AG10803 (cell line): ENCODE data around the gene ZNF488.

Experiments used
- DNase-seq: peaks from one replicate; pipeline ENCODE4 v3.0.0; 2010; ENCODE audit warnings: low read depth
- H3K4me3 ChIP-seq: 2 replicates; pipeline ENCODE4 v1.5.1; 2011; ENCODE audit warnings: mild to moderate bottlenecking, low read length, control low read depth
- TF ChIP-seq, protein P1 (sequence below): conservative IDR thresholded peaks from 2 replicates; pipeline ENCODE4 v1.5.1; 2011; ENCODE audit warnings: mild to moderate bottlenecking, low read length, control low read depth, inconsistent platforms

The ZNF488 gene

DNA sequence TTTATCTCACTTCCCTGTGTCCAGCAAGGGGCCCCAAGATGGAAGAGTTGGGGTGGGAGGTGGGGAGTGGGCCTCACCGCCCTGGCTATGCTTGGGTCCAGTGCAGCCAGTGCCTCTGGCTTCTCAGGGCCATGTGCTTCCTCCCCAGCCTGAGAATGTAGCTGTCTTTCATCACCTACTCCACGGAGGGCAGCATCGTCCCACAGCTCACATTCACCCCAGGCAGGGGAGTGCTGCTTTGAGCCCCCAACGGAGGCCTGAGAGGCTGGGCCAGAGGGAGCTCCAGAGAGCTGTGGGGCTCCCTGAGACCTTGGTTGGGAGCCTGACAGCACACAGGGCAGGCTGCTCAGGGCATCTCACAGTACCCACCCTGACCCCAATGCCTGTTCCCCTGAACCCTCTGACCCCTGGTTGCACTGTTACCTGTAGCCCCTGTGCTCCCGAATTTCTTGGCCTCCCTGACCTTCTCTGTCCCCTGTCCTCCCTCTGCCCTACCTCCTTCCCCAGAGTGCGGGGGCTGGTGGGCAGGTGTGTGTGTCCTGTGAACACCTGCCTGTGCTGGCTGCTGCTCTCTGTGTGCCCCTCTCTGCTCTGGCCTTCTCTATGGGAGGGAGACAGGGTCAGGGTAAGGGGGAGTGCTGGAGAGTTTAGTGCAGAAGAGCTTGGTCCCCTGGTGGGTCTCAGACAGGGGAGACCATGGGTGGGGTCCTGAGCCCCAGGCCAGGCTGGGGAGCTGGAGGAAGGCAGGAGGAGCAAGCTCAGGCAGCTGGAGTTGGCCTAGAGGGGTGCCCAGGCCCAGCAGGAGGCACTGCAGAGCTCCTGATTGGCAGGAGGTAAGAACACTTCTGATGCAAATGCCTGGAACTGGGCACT, 19.6 kb upstream of the ZNF488 start:
- TF ChIP-seq, protein P1, sequence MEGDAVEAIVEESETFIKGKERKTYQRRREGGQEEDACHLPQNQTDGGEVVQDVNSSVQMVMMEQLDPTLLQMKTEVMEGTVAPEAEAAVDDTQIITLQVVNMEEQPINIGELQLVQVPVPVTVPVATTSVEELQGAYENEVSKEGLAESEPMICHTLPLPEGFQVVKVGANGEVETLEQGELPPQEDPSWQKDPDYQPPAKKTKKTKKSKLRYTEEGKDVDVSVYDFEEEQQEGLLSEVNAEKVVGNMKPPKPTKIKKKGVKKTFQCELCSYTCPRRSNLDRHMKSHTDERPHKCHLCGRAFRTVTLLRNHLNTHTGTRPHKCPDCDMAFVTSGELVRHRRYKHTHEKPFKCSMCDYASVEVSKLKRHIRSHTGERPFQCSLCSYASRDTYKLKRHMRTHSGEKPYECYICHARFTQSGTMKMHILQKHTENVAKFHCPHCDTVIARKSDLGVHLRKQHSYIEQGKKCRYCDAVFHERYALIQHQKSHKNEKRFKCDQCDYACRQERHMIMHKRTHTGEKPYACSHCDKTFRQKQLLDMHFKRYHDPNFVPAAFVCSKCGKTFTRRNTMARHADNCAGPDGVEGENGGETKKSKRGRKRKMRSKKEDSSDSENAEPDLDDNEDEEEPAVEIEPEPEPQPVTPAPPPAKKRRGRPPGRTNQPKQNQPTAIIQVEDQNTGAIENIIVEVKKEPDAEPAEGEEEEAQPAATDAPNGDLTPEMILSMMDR = no peak
- H3K4me3 ChIP-seq = no peak overlapping the region
- peak; percentile 25 for DNase-seq

DNA sequence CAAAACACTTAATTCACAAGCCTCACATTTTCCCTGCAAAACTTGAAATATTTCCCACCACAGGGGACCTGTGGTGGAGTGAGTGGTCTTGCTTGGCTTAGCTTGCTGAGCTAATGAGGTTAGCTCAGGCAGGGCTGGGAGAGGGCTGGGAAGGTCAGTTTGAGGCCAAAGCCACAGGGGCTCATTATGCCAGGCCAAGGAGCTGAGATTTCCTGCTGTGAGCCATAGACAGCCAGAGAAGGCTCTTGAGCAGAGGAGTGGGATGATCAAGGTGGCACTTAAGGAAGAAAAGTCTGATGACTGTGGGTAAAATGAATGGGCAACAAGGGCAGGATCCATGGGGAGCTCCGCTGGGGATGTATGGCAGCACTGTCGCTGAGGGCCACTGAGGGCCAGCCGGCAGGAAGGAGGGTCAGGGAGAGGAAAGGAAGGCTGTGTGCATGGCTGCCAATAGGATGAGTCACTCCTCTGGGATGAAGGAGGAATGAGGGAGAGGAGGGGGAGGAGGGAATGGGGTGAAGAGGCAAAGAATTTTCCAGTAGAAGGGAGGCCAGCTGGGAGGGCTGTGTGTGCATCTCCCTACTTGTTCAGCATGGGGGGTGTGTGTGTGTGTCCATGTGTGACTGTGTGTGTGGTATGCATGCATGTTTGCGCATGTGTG, 18.7 kb upstream of the ZNF488 start:
- peak; percentile 91 for DNase-seq

DNA sequence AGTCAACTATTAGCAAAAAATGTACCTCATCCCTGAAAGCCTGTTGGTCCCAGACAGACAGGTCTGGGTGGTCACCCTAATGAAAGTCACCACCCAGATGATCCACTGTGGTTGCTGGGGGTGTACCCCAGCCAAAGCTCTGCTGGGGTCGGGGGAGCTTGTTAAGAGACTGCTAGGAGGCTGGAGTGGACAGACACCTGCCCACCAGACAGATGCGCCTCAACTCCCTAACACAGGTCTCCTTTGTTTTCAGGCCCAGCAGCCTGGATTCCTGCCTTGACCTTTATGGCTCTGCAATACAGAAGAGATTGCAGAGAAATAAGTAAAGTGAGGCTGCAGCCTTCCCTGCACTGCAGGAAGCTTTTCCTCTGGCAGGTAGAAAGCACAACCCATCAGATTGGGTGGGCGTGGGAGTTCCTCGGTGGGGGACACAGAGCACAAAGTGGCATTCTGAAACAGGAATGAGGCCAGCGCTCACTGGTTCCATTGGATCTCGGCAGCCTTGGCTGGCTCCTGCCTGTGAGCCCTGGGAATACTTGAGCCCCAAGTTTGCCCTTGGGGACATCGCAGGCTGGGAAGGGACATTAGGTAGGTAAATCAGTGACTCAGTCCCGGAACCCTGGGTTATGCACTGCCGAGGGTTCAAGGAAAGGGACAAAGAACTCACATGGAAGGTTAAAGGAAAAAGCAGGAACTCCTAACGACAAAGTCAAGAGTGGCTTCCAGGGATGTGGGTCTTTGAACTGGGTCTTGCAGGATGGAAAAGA, 18.0 kb upstream of the ZNF488 start:
- DNase-seq = no peak
- H3K4me3 ChIP-seq = no peak overlapping the region
- TF ChIP-seq, protein P1 = no peak

More for the DNA sequence above, 18.7 kb upstream of the ZNF488 start:
- TF ChIP-seq, protein P1 = no peak
- H3K4me3 ChIP-seq = no peak overlapping the region

DNA sequence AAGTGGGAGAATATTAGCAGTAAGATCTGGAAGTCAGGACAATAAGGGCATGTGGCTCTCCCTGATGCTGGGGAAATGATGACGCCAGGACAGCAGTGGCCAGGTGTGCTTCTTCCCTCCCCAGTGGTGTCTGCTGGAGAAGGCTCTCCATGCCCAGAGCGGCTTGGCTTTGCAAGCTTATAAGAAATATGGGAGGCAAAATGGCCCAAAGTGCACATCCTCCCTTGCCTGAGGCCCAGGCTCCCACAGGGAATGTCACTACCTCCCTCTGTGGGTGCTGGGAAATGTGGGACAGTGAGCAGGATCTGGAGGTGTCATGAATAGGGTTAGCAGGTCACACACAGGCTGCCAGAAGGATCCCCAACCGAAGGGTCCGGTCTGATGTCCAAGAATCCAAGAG, 17.1 kb upstream of the ZNF488 start:
- DNase-seq = no peak
- H3K4me3 ChIP-seq = no peak overlapping the region
- TF ChIP-seq, protein P1 = no peak

DNA sequence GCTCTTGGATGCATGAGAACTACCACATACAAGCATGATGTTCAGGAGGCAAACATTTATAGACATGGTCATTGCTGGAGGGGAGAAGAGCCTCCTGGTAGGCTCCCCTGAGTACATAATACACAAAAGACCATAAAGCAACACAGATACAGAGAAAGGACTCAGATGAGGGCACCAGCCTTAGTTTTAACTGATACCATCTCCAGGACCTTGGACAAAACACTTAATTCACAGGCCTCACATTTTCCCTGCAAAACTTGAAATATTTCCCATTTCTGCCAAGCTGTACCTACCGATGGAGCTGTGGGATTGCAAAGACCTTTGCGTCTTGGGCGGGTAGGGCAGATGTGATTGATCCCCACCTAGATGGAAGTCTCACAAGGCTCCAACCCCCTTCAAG, 16.7 kb upstream of the ZNF488 start:
- TF ChIP-seq, protein P1 = no peak
- no peak overlapping the region for H3K4me3 ChIP-seq
- no peak for DNase-seq

DNA sequence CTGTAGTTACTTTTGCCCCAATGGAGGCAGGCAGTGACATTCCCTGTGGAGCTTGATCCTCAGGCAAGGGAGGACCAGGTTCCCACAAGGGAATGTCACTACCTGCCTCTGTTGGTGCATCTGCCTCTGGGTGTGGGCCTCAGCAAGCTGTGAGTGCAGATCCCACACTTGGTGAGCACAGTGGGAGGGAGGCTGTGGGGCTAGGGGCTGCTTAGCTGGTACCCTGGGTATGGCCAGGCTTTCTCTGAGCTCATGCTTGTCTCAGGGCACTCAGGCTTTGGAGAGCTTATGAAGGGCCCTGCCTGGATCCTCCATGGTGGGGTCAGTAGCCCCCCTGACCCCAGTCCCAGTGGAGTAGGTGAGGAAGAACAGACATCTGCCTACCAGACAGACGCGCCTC, 16.2 kb upstream of the ZNF488 start:
- TF ChIP-seq, protein P1 = no peak
- no peak for DNase-seq

More for the DNA sequence above, 16.2 kb upstream of the ZNF488 start:
- H3K4me3 ChIP-seq = no peak overlapping the region
